RWPE2 (cell line): Measurements from ENCODE around the gene TCF12.
A peak's percentile ranks its signal among the peaks of the same experiment; 100 is the strongest.

ENCODE experiments used
- ATAC-seq: fragments of 200-7000 bp; cut with Tn5 transposase; 3 replicates; pipeline ENCODE4 v1.9.1; 2021; ENCODE audit warnings: low read depth
- DNase-seq: peaks from one replicate; pipeline ENCODE4 v3.0.0-alpha.2; 2020; ENCODE audit warnings: low spot score
- H3K27ac ChIP-seq: fragments of 450-650 bp; 2 replicates; pipeline ENCODE4 v1.5.1; 2017; ENCODE audit warnings: mild to moderate bottlenecking; ENCODE audit not compliant: poor library complexity, severe bottlenecking
- H3K27me3 ChIP-seq: fragments of 250-450 bp; sonication (Bioruptor Pico); 2 replicates; pipeline ENCODE4 v1.5.1; 2021; ENCODE audit warnings: mild to moderate bottlenecking, moderate library complexity; ENCODE audit not compliant: insufficient read depth, poor library complexity, severe bottlenecking
- H3K36me3 ChIP-seq: fragments of 250-450 bp; sonication (Bioruptor Pico); 2 replicates; pipeline ENCODE4 v1.5.1; 2020; ENCODE audit warnings: low read depth, mild to moderate bottlenecking, moderate library complexity
- H3K4me1 ChIP-seq: fragments of 250-450 bp; sonication (Bioruptor Pico); 2 replicates; pipeline ENCODE4 v1.5.1; 2021; ENCODE audit warnings: mild to moderate bottlenecking, moderate library complexity; ENCODE audit not compliant: insufficient read depth, poor library complexity, severe bottlenecking
- H3K4me3 ChIP-seq: fragments of 250-450 bp; sonication (Bioruptor Pico); 2 replicates; pipeline ENCODE4 v1.5.1; 2021; ENCODE audit warnings: mild to moderate bottlenecking, moderate library complexity; ENCODE audit not compliant: severe bottlenecking
- H3K9me3 ChIP-seq: fragments of 250-450 bp; sonication (Bioruptor Pico); 2 replicates; pipeline ENCODE4 v1.5.1; 2021; ENCODE audit warnings: mild to moderate bottlenecking, moderate library complexity; ENCODE audit not compliant: severe bottlenecking
- CTCF ChIP-seq: fragments of 450-650 bp; IDR thresholded peaks from one replicate; pipeline ENCODE4 v1.5.1; 2017; ENCODE audit warnings: mild to moderate bottlenecking, moderate library complexity; ENCODE audit not compliant: poor library complexity, severe bottlenecking

The TCF12 gene

GRCh38 chr15:56982987-56983386 is 64.5 kb downstream of the TCF12 start:
- peaks cover 45% of the 10 kb centered on the region for H3K4me1 ChIP-seq
- no peaks in the 10 kb centered on the region for H3K27me3 ChIP-seq
- no peak overlapping the region for H3K4me3 ChIP-seq
- H3K27ac ChIP-seq = no peak overlapping the region
- no peaks in the 10 kb centered on the region for H3K9me3 ChIP-seq
- ATAC-seq (no peak), DNase-seq (no peak)
- TF ChIP-seq CTCF = no peak
- no peaks in the 10 kb centered on the region for H3K36me3 ChIP-seq

GRCh38 chr15:56984681-56985481 is 66.4 kb downstream of the TCF12 start:
- TF ChIP-seq CTCF = no peak
- Histone ChIP-seq H3K4me1 (peaks cover 40% of the 10 kb centered on the region), H3K27me3 (no peaks in the 10 kb centered on the region), H3K4me3 (no peak overlapping the region), H3K27ac (peak overlapping the region; percentile 74), H3K9me3 (no peaks in the 10 kb centered on the region), H3K36me3 (no peaks in the 10 kb centered on the region)
- ATAC-seq = peak; percentile 54
- DNase-seq = no peak

GRCh38 chr15:56985856-56986255 is 67.4 kb downstream of the TCF12 start:
- Histone ChIP-seq H3K36me3 (no peaks in the 10 kb centered on the region), H3K27me3 (no peaks in the 10 kb centered on the region), H3K9me3 (no peaks in the 10 kb centered on the region), H3K4me3 (no peak overlapping the region), H3K27ac (peak overlapping the region; percentile 74), H3K4me1 (peaks cover 36% of the 10 kb centered on the region)
- no peak for TF ChIP-seq CTCF
- ATAC-seq (no peak), DNase-seq (no peak)

- Histone ChIP-seq H3K9me3 (no peaks in the 10 kb centered on the region), H3K4me1 (peaks cover 36% of the 10 kb centered on the region), H3K27ac (no peak overlapping the region), H3K27me3 (no peaks in the 10 kb centered on the region), H3K4me3 (no peak overlapping the region), H3K36me3 (no peaks in the 10 kb centered on the region)
- DNase-seq (no peak), ATAC-seq (no peak)
- TF ChIP-seq CTCF = no peak
Observed at GRCh38 chr15:56987286-56987685, 68.8 kb downstream of the TCF12 start.

- H3K36me3 ChIP-seq = peaks cover under 1% of the 10 kb centered on the region; the same call in 1 of the 2 replicates
- DNase-seq = no peak
- H3K9me3 ChIP-seq = no peaks in the 10 kb centered on the region
- H3K27ac ChIP-seq = no peak overlapping the region
- H3K4me1 ChIP-seq = peaks cover 36% of the 10 kb centered on the region
- no peak for TF ChIP-seq CTCF
- no peaks in the 10 kb centered on the region for H3K27me3 ChIP-seq
- 0 out of 3 replicates have a peak, but pooled peaks have one; percentile 38 for ATAC-seq
- H3K4me3 ChIP-seq = no peak overlapping the region
Observed at GRCh38 chr15:56988219-56988618, 69.8 kb downstream of the TCF12 start.
